Uterus (tissue), 4 donors: Measurements from ENCODE around the gene SYTL3. TPM values are rescaled to one million over a fixed set of nuclear protein-coding genes. Genes with fewer than 3 reads are reported as not detected.
"Not testable (repeated sequence)": the region's sequence is repeated elsewhere in the genome, so short reads cannot be mapped to it uniquely, and the experiment has no call there.

Source experiments
- DNase-seq, 2 donors: peaks; one replicate each; pipeline ENCODE4 v3.0.0-alpha.2; 2019 to 2020
- H3K27ac ChIP-seq, 2 donors: fragments of 200-600 bp; sonication (generic); 1 replicate in 1 of 2; 2 replicates in 1 of 2; pipeline ENCODE4 v1.5.1; 2016 to 2018
- H3K27me3 ChIP-seq, 2 donors: fragments of 200-600 bp; sonication (generic); one replicate each; pipeline ENCODE4 v1.5.1; 2018 to 2019; ENCODE audit warnings: control low read depth in 1 of 2
- H3K36me3 ChIP-seq, 2 donors: fragments of 200-600 bp; sonication (generic); one replicate each; pipeline ENCODE4 v1.5.1; 2019; ENCODE audit warnings: control low read depth in 1 of 2
- H3K4me1 ChIP-seq, 2 donors: fragments of 200-600 bp; sonication (generic); one replicate each; pipeline ENCODE4 v1.5.1; 2018 to 2019; ENCODE audit warnings: control low read depth in 1 of 2
- H3K4me3 ChIP-seq, 2 donors: fragments of 200-600 bp; sonication (generic); 1 replicate in 1 of 2; 2 replicates in 1 of 2; pipeline ENCODE4 v1.5.1; 2018 to 2019; ENCODE audit warnings: mild to moderate bottlenecking in 1 of 2
- H3K9me3 ChIP-seq, 2 donors: fragments of 200-600 bp; sonication (generic); one replicate each; pipeline ENCODE4 v1.5.1; 2019; ENCODE audit warnings: control low read depth in 1 of 2
- CTCF ChIP-seq, 4 experiments: fragments of 200-600 bp in 2 of 4; fragments of 450-650 bp in 2 of 4; sonication (generic) in 2 of 4; IDR thresholded peaks; one replicate each; pipeline ENCODE4 v1.5.1; 2016 to 2019; ENCODE audit warnings: antibody characterized with exemption in 4 of 4, mild to moderate bottlenecking in 2 of 4, moderate library complexity in 1 of 4
- POLR2A ChIP-seq, 2 donors: fragments of 450-650 bp; IDR thresholded peaks; one replicate each; pipeline ENCODE4 v1.6.1; 2016; ENCODE audit warnings: antibody characterized with exemption in 2 of 2, mild to moderate bottlenecking in 1 of 2, moderate library complexity in 1 of 2
- intact Hi-C: fragments of 100-400 bp; cut with DNase I; formaldehyde crosslinking; loops from one replicate; pipeline ENCODE4 v1.15.1; 2023; ENCODE audit warnings: low total_unique reads
- total RNA-seq, 4 donors: library from RNA; depleted of rRNA in 3 of 4; stranded (reverse); fragments of >200 nt in 3 of 4; gene quantifications; one replicate each; pipeline versions ENCODE4 v1.1.0 to v1.2.4, GENCODE V29; 2014 to 2023
- donor health status: DM: yes; HTN: yes; CAD: no.

The SYTL3 gene
- total RNA-seq, 4 donors from 2014 or later, result 0.51 to 12.4 (median 3.3) TPM

DNA sequence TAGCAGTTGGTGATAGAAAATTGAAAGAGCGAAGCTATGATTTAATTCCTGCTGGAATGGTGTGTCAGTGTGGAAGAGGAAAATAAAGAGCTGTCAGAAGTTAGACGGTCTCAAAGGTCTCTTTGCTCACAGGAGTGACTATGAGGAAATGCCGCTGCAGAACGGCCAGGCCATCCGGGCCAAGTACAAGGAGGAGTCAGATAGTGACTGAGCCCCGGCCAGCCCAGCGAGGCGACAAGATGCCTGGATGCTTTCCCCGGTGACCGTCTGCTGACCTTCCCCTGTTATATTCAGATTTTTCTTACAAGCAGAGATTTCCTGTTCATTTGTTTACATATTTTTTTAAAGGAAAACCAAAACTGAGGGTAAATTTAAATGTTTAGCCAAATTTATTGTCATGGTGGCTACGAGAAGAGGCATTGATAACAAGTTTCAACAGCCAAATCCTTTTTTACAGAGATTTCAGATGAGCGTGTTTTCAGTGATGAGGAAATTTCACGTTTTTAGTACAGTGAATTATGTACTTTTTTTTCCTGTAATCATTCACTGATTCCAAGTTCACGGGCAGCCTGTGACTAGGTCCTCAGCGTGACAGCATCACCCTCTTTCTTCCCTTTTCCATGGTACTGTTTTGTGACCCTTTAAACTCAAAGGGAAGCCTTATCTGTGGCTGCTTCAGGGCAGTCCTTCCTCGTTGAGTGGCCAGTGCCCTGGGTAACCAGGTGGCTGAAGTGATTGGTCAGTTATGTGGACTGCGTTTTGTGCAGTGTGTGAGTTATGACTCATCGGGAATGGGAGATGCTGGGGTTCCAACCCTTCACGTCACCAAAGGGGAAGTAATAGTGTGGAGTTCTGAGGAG lies 17.9 kb upstream of the SYTL3 start:
- Histone ChIP-seq H3K36me3 (no peaks in the 10 kb centered on the region), H3K4me3 (no peak overlapping the region)
- peak; percentile 61 to 71 for DNase-seq

DNA sequence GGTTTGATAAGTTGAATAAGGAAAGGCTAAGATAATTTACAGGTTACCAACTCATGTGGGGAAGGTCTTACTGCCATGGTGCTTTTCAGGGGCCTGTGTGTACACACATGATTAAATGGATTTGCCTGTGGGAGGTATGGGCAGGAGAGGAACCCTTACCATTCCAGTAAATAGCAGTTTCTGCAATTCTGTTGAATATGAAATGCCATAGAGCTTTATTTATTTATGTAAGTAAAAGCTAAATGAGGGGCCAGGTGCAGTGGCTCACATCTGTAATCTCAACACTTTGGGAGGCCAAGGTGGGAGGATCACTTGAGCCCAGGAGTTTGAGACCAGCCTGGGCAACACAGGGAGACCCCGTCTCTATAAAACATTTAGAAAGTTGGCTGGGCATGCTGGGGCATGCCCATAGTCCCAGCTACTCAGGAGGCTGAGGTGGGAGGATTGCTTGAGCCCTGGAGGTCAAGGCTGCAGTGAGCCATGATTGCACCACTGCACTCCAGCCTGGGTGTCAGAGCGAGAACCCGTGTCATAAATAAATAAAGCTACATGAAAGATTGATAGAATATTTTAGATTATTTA lies 17.2 kb upstream of the SYTL3 start:
- DNase-seq, H3K27me3 ChIP-seq, H3K4me3 ChIP-seq, intact Hi-C loops, H3K4me1 ChIP-seq, H3K36me3 ChIP-seq, H3K9me3 ChIP-seq: not testable (repeated sequence)
- peak overlapping the region; percentile 68 to 74 for H3K27ac ChIP-seq

More for the DNA sequence above, 17.9 kb upstream of the SYTL3 start:
- H3K27me3 ChIP-seq, result no peaks in the 10 kb centered on the region
- peaks cover 0 to 4% of the 10 kb centered on the region in 2 donors for H3K4me1 ChIP-seq
- no peaks in the 10 kb centered on the region for H3K9me3 ChIP-seq
- H3K27ac ChIP-seq, result peak overlapping the region; percentile 68 to 74
- TF ChIP-seq CTCF (IDR thresholded peaks at IDR 0.05), result no peak
- no peak for TF ChIP-seq POLR2A (IDR thresholded peaks at IDR 0.05)
- intact Hi-C loops, result no loop called here

DNA sequence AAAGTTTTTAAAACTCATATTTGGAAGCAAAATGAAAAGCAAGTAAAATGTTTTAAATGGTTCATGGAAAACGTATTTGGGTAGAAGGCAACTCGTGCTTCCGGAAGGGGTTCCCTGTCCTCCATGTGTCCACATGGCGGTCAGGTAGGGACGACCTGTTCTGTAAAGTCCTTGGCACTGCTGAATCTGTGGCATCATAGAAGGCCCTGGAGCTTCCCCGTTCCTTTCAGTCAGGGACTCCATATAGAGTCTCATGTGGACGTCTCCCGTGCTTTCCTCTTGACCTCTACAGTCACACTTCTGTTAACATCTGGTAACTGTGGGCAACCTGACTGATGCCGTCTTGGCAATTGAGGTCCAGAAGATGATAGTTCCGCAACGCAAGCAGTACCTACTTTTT lies 16.7 kb upstream of the SYTL3 start:
- Histone ChIP-seq H3K4me3 (no peak overlapping the region), H3K4me1 (peaks cover 0 to 4% of the 10 kb centered on the region in 2 donors), H3K27ac (no peak overlapping the region), H3K27me3 (no peaks in the 10 kb centered on the region), H3K36me3 (no peaks in the 10 kb centered on the region), H3K9me3 (no peaks in the 10 kb centered on the region)
- intact Hi-C loops, result no loop called here
- TF ChIP-seq CTCF (IDR thresholded peaks at IDR 0.05) (no peak), POLR2A (IDR thresholded peaks at IDR 0.05) (no peak)
- no peak for DNase-seq

DNA sequence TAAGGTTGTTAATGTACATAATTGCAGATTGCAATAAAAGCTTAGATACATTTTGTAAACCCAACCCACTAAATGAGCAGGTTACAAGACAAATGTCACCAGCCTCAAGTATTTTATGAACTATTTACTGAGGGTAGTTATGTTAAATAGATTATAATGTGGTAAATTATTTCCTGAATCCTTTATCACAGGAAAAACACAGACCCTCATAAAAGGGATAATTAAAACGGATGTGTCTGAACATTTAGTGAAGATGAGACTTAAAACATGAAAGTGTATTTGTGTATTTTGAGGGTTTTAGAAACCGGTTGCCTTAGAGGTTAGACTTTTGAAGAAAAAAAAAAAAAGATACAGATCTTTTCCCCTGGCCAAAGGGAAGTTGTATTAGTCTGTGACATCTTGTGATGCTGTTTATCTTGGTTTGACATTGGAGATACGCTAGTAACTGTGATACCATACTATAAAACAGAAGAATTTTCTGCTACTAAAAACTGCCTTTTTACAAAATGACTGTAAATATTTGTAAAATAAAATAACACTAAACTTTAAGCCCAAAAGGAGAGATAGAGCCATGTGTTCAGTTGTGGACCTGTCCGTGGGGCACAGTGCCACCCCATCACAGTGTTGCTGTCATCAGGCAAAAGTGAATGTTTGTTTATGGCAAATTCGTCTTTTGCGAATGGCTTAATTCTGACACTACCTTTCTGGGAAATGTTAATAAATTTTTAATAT lies 15.0 kb upstream of the SYTL3 start:
- H3K4me3 ChIP-seq, result no peak overlapping the region
- H3K27me3 ChIP-seq, result no peaks in the 10 kb centered on the region
- intact Hi-C loops, result no loop called here
- H3K27ac ChIP-seq, result peak overlapping the region in 1 of 2 donors; percentile 17
- H3K9me3 ChIP-seq, result no peaks in the 10 kb centered on the region
- TF ChIP-seq POLR2A (IDR thresholded peaks at IDR 0.05), result no peak
- no peak for TF ChIP-seq CTCF (IDR thresholded peaks at IDR 0.05)
- peaks cover 0 to 4% of the 10 kb centered on the region in 2 donors for H3K4me1 ChIP-seq
- no peaks in the 10 kb centered on the region for H3K36me3 ChIP-seq
- DNase-seq, result no peak

DNA sequence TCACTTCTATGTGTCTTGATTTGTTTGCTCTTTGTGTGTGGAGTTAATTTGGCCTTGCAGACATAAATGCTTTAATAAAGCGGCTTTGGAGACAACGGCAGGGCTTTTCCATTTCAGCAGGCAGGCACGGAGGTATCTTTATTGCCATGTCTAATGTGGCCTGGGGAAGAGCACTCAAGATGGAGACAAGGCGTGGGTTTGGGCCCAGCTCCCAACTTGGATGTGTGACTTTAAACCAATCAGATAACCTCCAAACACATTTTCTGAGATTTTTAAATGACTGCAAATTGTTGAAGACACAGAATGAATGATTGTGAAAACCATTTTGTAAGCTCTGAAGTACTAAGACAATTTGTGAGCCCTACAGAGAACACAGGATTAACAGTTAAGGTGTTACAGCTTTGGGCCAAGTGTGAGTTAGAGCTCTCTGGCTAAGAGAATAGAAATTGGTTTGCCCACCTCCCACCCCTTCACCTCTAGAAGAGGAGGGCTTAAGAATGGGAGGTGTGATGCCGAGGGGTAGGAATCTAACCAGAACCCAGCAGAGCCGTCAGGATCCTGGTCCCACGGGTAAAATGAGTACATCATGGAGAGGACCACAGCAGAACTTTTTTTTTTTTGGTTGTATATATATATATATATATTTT lies 14.3 kb upstream of the SYTL3 start:
- no peaks in the 10 kb centered on the region for H3K36me3 ChIP-seq
- TF ChIP-seq POLR2A (IDR thresholded peaks at IDR 0.05) (no peak), CTCF (IDR thresholded peaks at IDR 0.05) (no peak)
- no peaks in the 10 kb centered on the region for H3K9me3 ChIP-seq
- no peak for DNase-seq
- intact Hi-C loops, result no loop called here
- peak overlapping the region in 1 of 2 donors; percentile 17 for H3K27ac ChIP-seq
- H3K4me3 ChIP-seq, result no peak overlapping the region
- H3K4me1 ChIP-seq, result peaks cover 0 to 4% of the 10 kb centered on the region in 2 donors
- H3K27me3 ChIP-seq, result no peaks in the 10 kb centered on the region
